Rectal smooth muscle tissue (tissue), 1 donor: Measurements from ENCODE around the gene S1PR4.
"Not testable (repeated sequence)": the region's sequence is repeated elsewhere in the genome, so short reads cannot be mapped to it uniquely, and the experiment has no call there.

Source experiments
- H3K27ac ChIP-seq: one replicate; pipeline ENCODE4 v1.7.0; 2013; ENCODE audit warnings: low read depth, low read length, inconsistent platforms
- H3K27me3 ChIP-seq: one replicate; pipeline ENCODE4 v1.7.0; 2013; ENCODE audit warnings: low read length; ENCODE audit not compliant: control insufficient read depth, insufficient read depth
- H3K36me3 ChIP-seq: one replicate; pipeline ENCODE4 v1.7.0; 2013; ENCODE audit warnings: low read length; ENCODE audit not compliant: control insufficient read depth, insufficient read depth
- H3K4me1 ChIP-seq: one replicate; pipeline ENCODE4 v1.7.0; 2013; ENCODE audit warnings: low read length; ENCODE audit not compliant: control insufficient read depth, insufficient read depth
- H3K4me3 ChIP-seq: one replicate; pipeline ENCODE4 v1.7.0; 2013; ENCODE audit warnings: low read length
- H3K9ac ChIP-seq: one replicate; pipeline ENCODE4 v1.7.0; 2013; ENCODE audit warnings: low read length

Gene S1PR4

GRCh38 chr19:3145909-3146676 is 32.5 kb upstream of the S1PR4 start:
- Histone ChIP-seq H3K4me1 (no peaks in the 10 kb centered on the region), H3K4me3 (no peak overlapping the region), H3K27me3 (no peaks in the 10 kb centered on the region), H3K36me3 (no peaks in the 10 kb centered on the region), H3K9ac (no peak overlapping the region), H3K27ac (no peak overlapping the region)

- no peaks in the 10 kb centered on the region for H3K27me3 ChIP-seq
- H3K36me3 ChIP-seq = no peaks in the 10 kb centered on the region
- no peak overlapping the region for H3K9ac ChIP-seq
- no peak overlapping the region for H3K27ac ChIP-seq
- H3K4me1 ChIP-seq = no peaks in the 10 kb centered on the region
- H3K4me3 ChIP-seq = no peak overlapping the region
These were observed 31.9 kb upstream of the S1PR4 start for GRCh38 chr19:3146677-3147100.

- H3K4me1 ChIP-seq = no peaks in the 10 kb centered on the region
- no peak overlapping the region for H3K27ac ChIP-seq
- H3K4me3 ChIP-seq = no peak overlapping the region
- H3K27me3 ChIP-seq = no peaks in the 10 kb centered on the region
- no peak overlapping the region for H3K9ac ChIP-seq
- no peaks in the 10 kb centered on the region for H3K36me3 ChIP-seq
These were observed 30.1 kb upstream of the S1PR4 start for GRCh38 chr19:3148503-3148902.

GRCh38 chr19:3149089-3149488 is 29.5 kb upstream of the S1PR4 start:
- Histone ChIP-seq H3K27ac (no peak overlapping the region), H3K4me3 (no peak overlapping the region), H3K27me3 (no peaks in the 10 kb centered on the region), H3K9ac (no peak overlapping the region), H3K36me3 (no peaks in the 10 kb centered on the region), H3K4me1 (no peaks in the 10 kb centered on the region)

- no peak overlapping the region for H3K9ac ChIP-seq
- H3K36me3 ChIP-seq = no peaks in the 10 kb centered on the region
- H3K4me3 ChIP-seq = no peak overlapping the region
These were observed 28.8 kb upstream of the S1PR4 start for GRCh38 chr19:3149526-3150505.

GRCh38 chr19:3150739-3151329 is 27.7 kb upstream of the S1PR4 start:
- Histone ChIP-seq H3K9ac (no peak overlapping the region), H3K27me3 (no peaks in the 10 kb centered on the region), H3K27ac (no peak overlapping the region), H3K36me3 (no peaks in the 10 kb centered on the region), H3K4me3 (no peak overlapping the region), H3K4me1 (no peaks in the 10 kb centered on the region)

More at GRCh38 chr19:3149526-3150505, 28.8 kb upstream of the S1PR4 start:
- H3K27me3 ChIP-seq = no peaks in the 10 kb centered on the region
- H3K4me1 ChIP-seq = no peaks in the 10 kb centered on the region
- no peak overlapping the region for H3K27ac ChIP-seq

- Histone ChIP-seq H3K36me3 (no peaks in the 10 kb centered on the region), H3K4me3 (no peak overlapping the region), H3K27me3 (no peaks in the 10 kb centered on the region), H3K4me1 (no peaks in the 10 kb centered on the region), H3K9ac (no peak overlapping the region), H3K27ac (no peak overlapping the region)
These were observed 26.8 kb upstream of the S1PR4 start for GRCh38 chr19:3151563-3152418.

- H3K27me3 ChIP-seq = no peaks in the 10 kb centered on the region
- H3K36me3 ChIP-seq = no peaks in the 10 kb centered on the region
- no peaks in the 10 kb centered on the region for H3K4me1 ChIP-seq
- H3K9ac ChIP-seq = no peak overlapping the region
- H3K4me3 ChIP-seq = no peak overlapping the region
- no peak overlapping the region for H3K27ac ChIP-seq
These were observed 26.2 kb upstream of the S1PR4 start for GRCh38 chr19:3152419-3152780.

GRCh38 chr19:3153286-3154230 is 25.0 kb upstream of the S1PR4 start:
- Histone ChIP-seq H3K36me3 (no peaks in the 10 kb centered on the region), H3K27ac (no peak overlapping the region)

GRCh38 chr19:3154447-3154846 is 24.1 kb upstream of the S1PR4 start:
- H3K4me3 ChIP-seq, H3K27ac ChIP-seq, H3K27me3 ChIP-seq, H3K9ac ChIP-seq, H3K36me3 ChIP-seq, H3K4me1 ChIP-seq: not testable (repeated sequence)

More at GRCh38 chr19:3153286-3154230, 25.0 kb upstream of the S1PR4 start:
- Histone ChIP-seq H3K4me1 (no peaks in the 10 kb centered on the region), H3K9ac (no peak overlapping the region), H3K4me3 (no peak overlapping the region), H3K27me3 (no peaks in the 10 kb centered on the region)
